Measurements from ENCODE around the gene C12orf57.

The C12orf57 gene

GRCh38 chr12:6941267-6941666 lies 2.6 kb upstream of the C12orf57 start:
- WGBS (ENCODE audit: insufficient coverage, insufficient read length), result no CpG with 5 or more reads among the region's 12 CpGs
- peaks cover 10% of the 10 kb centered on the region; the same call in 1 of the 2 replicates for H3K36me3 ChIP-seq (ENCODE audit: control insufficient read depth, insufficient read depth, low read length)
- H3K4me1 ChIP-seq (ENCODE audit: control insufficient read depth, insufficient read depth, low read length), result peaks cover 5% of the 10 kb centered on the region
- H3K9me3 ChIP-seq (ENCODE audit: control insufficient read depth, insufficient read depth, low read length), result no peaks in the 10 kb centered on the region
- no peak overlapping the region for H3K4me3 ChIP-seq (ENCODE audit: low read length)
- H3K27ac ChIP-seq (ENCODE audit: low read length), result no peak overlapping the region
- no peak for DNase-seq (ENCODE audit: low read depth, low spot score)
- H3K27me3 ChIP-seq (ENCODE audit: control insufficient read depth, insufficient read depth, low read length), result no peaks in the 10 kb centered on the region

DNA sequence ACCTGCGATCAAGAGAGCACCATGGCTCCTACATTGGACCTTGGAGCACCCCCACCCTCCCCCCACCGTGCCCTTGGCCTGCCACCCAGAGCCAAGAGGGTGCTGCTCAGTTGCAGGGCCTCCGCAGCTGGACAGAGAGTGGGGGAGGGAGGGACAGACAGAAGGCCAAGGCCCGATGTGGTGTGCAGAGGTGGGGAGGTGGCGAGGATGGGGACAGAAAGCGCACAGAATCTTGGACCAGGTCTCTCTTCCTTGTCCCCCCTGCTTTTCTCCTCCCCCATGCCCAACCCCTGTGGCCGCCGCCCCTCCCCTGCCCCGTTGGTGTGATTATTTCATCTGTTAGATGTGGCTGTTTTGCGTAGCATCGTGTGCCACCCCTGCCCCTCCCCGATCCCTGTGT lies 2.0 kb upstream of the C12orf57 start:
- no CpG with 5 or more reads among the region's 12 CpGs for WGBS (ENCODE audit: insufficient coverage, insufficient read length)
- Histone ChIP-seq H3K4me1 (ENCODE audit: control insufficient read depth, insufficient read depth, low read length) (peaks cover 4% of the 10 kb centered on the region), H3K4me3 (ENCODE audit: low read length) (no peak overlapping the region), H3K9me3 (ENCODE audit: control insufficient read depth, insufficient read depth, low read length) (no peaks in the 10 kb centered on the region), H3K36me3 (ENCODE audit: control insufficient read depth, insufficient read depth, low read length) (peaks cover 10% of the 10 kb centered on the region; the same call in 1 of the 2 replicates), H3K27me3 (ENCODE audit: control insufficient read depth, insufficient read depth, low read length) (no peaks in the 10 kb centered on the region), H3K27ac (ENCODE audit: low read length) (no peak overlapping the region)
- DNase-seq (ENCODE audit: low read depth, low spot score), result no peak

DNA sequence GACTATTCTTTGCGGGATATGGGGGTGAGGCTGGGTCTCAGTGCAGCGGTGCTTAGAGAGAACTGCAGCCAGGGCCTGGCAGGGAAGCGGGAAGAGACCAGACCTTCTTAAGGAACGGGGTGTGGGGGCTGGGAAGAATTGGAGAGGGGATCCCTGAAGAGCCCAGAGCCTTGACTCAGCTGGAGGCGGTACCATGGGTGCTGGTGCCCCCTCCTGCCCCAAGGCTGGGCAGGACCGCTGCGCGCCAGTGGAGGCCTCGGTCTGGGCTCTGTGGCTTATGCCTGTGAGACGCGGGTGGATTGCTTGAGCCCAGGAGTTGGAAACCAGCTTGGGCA lies 1.5 kb upstream of the C12orf57 start:
- no peak overlapping the region for H3K4me3 ChIP-seq (ENCODE audit: low read length)
- H3K4me1 ChIP-seq (ENCODE audit: control insufficient read depth, insufficient read depth, low read length), result peaks cover 4% of the 10 kb centered on the region
- H3K9me3 ChIP-seq (ENCODE audit: control insufficient read depth, insufficient read depth, low read length), result no peaks in the 10 kb centered on the region
- WGBS (ENCODE audit: insufficient coverage, insufficient read length), result no CpG with 5 or more reads among the region's 11 CpGs
- H3K27ac ChIP-seq (ENCODE audit: low read length), result no peak overlapping the region
- no peaks in the 10 kb centered on the region for H3K27me3 ChIP-seq (ENCODE audit: control insufficient read depth, insufficient read depth, low read length)
- H3K36me3 ChIP-seq (ENCODE audit: control insufficient read depth, insufficient read depth, low read length), result peaks cover 10% of the 10 kb centered on the region; the same call in 1 of the 2 replicates
- DNase-seq (ENCODE audit: low read depth, low spot score), result no peak

DNA sequence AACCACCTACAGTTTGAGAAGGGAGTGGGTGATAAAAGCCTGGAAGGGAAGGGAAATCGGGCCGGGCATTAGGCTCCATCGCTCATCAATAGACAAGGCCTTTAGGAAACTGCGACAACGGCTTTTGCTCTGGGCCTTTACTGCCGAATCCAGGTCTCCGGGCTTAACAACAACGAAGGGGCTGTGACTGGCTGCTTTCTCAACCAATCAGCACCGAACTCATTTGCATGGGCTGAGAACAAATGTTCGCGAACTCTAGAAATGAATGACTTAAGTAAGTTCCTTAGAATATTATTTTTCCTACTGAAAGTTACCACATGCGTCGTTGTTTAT lies 467 bp upstream of the C12orf57 start:
- Histone ChIP-seq H3K27me3 (ENCODE audit: control insufficient read depth, insufficient read depth, low read length) (no peaks in the 10 kb centered on the region), H3K27ac (ENCODE audit: low read length) (no peak overlapping the region), H3K4me3 (ENCODE audit: low read length) (no peak overlapping the region), H3K9me3 (ENCODE audit: control insufficient read depth, insufficient read depth, low read length) (no peaks in the 10 kb centered on the region), H3K36me3 (ENCODE audit: control insufficient read depth, insufficient read depth, low read length) (peaks cover 10% of the 10 kb centered on the region; the same call in 1 of the 2 replicates), H3K4me1 (ENCODE audit: control insufficient read depth, insufficient read depth, low read length) (peaks cover 4% of the 10 kb centered on the region)
- no CpG with 5 or more reads among the region's 13 CpGs for WGBS (ENCODE audit: insufficient coverage, insufficient read length)
- peak; percentile 84 for DNase-seq (ENCODE audit: low read depth, low spot score)

DNA sequence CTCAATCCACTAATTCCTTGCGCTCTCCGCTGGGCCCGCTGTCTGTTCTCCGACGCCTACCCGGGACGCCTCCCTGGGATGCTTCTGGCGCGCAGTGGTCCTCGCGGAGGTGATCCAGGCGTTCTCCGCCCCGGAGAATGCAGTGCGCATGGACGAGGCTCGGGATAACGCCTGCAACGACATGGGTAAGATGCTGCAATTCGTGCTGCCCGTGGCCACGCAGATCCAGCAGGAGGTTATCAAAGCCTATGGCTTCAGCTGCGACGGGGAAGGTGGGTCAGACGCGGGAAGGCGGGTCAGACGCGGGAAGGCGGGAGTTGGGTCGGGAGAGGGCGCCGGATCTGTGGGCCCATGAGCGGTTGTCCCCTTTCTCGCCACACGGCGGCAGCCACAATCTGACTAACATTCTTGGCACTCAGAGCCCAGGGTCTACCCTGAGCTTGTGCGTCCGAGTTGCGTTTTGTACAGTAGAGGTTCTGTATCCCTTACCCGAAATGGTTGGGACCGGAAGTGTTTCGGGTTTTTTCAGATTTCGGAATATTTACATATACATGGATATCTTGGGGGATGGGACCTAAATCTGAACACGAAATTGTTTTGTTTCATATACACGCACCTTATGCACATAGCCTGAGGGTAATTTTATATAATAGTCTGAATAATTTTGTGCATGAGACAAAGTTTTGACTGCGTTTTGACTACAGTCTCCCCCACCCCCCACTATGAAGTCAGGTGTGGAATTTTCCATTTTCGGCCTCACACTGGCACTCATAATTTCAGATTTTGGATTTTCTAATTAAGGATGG lies 762 bp downstream of the C12orf57 start:
- H3K9me3 ChIP-seq (ENCODE audit: control insufficient read depth, insufficient read depth, low read length), result no peaks in the 10 kb centered on the region
- peak overlapping the region; percentile 1 for H3K27ac ChIP-seq (ENCODE audit: low read length)
- H3K4me3 ChIP-seq (ENCODE audit: low read length), result peak overlapping the region; percentile 78
- peaks cover 4% of the 10 kb centered on the region for H3K4me1 ChIP-seq (ENCODE audit: control insufficient read depth, insufficient read depth, low read length)
- no CpG with 5 or more reads among the region's 48 CpGs for WGBS (ENCODE audit: insufficient coverage, insufficient read length)
- DNase-seq (ENCODE audit: low read depth, low spot score), result peak; percentile 89
- peaks cover 7% of the 10 kb centered on the region; the same call in 1 of the 2 replicates for H3K36me3 ChIP-seq (ENCODE audit: control insufficient read depth, insufficient read depth, low read length)
- no peaks in the 10 kb centered on the region for H3K27me3 ChIP-seq (ENCODE audit: control insufficient read depth, insufficient read depth, low read length)

DNA sequence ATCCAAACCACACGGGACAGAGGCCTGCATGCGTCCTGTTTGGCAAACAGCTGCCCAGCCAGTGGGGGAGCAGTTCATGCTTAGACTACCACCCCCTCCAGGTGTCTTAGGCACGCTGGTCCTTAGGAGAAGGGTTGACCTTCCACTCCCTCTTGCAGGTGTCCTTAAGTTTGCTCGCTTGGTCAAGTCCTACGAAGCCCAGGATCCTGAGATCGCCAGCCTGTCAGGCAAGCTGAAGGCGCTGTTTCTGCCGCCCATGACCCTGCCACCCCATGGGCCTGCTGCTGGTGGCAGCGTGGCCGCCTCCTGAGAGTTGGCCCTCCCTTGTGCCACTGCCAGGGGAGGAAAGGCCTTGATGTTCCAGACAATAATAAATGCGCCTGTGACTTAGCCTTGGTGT lies 1.8 kb downstream of the C12orf57 start:
- DNase-seq (ENCODE audit: low read depth, low spot score), result no peak
- no peaks in the 10 kb centered on the region for H3K27me3 ChIP-seq (ENCODE audit: control insufficient read depth, insufficient read depth, low read length)
- H3K4me1 ChIP-seq (ENCODE audit: control insufficient read depth, insufficient read depth, low read length), result peaks cover 4% of the 10 kb centered on the region
- H3K4me3 ChIP-seq (ENCODE audit: low read length), result no peak overlapping the region
- H3K27ac ChIP-seq (ENCODE audit: low read length), result no peak overlapping the region
- no CpG with 5 or more reads among the region's 11 CpGs for WGBS (ENCODE audit: insufficient coverage, insufficient read length)
- peaks cover 7% of the 10 kb centered on the region; the same call in 1 of the 2 replicates for H3K36me3 ChIP-seq (ENCODE audit: control insufficient read depth, insufficient read depth, low read length)
- no peaks in the 10 kb centered on the region for H3K9me3 ChIP-seq (ENCODE audit: control insufficient read depth, insufficient read depth, low read length)

GRCh38 chr12:6946033-6946919 lies 2.5 kb downstream of the C12orf57 start:
- no CpG with 5 or more reads among the region's 32 CpGs for WGBS (ENCODE audit: insufficient coverage, insufficient read length)
- H3K27me3 ChIP-seq (ENCODE audit: control insufficient read depth, insufficient read depth, low read length), result no peaks in the 10 kb centered on the region
- H3K27ac ChIP-seq (ENCODE audit: low read length), result no peak overlapping the region
- DNase-seq (ENCODE audit: low read depth, low spot score), result no peak
- peaks cover 3% of the 10 kb centered on the region; the same call in 1 of the 2 replicates for H3K36me3 ChIP-seq (ENCODE audit: control insufficient read depth, insufficient read depth, low read length)
- no peaks in the 10 kb centered on the region for H3K9me3 ChIP-seq (ENCODE audit: control insufficient read depth, insufficient read depth, low read length)
- peak overlapping the region; percentile 50; the same call in 1 of the 2 replicates for H3K4me3 ChIP-seq (ENCODE audit: low read length)
- peaks cover 5% of the 10 kb centered on the region for H3K4me1 ChIP-seq (ENCODE audit: control insufficient read depth, insufficient read depth, low read length)

DNA sequence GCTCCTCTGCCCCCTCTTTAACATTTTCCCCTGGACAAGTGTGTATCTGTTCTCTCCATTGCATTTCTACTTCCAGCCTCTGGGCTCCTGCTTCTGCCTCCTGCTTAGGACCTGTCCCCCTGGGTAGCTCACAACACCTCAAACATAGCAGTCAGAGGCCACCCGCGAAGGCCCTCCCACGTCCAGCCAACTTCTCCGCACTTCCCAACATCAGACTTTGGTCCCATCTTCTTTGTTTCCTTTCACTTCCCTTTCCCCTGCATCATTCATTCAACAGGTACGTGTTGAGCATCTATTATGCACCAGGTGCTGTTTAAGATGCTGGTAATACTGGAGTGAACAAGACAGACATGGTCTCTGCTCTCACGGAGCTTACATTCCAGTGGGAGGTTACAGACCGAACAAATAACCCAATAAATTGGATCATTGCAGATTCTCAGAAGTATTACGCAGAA lies 3.1 kb downstream of the C12orf57 start:
- no peaks in the 10 kb centered on the region for H3K9me3 ChIP-seq (ENCODE audit: control insufficient read depth, insufficient read depth, low read length)
- peaks cover 5% of the 10 kb centered on the region for H3K4me1 ChIP-seq (ENCODE audit: control insufficient read depth, insufficient read depth, low read length)
- H3K36me3 ChIP-seq (ENCODE audit: control insufficient read depth, insufficient read depth, low read length), result no peaks in the 10 kb centered on the region
- no peak for DNase-seq (ENCODE audit: low read depth, low spot score)
- H3K4me3 ChIP-seq (ENCODE audit: low read length), result peak overlapping the region; percentile 50; the same call in 1 of the 2 replicates
- H3K27ac ChIP-seq (ENCODE audit: low read length), result no peak overlapping the region
- no peaks in the 10 kb centered on the region for H3K27me3 ChIP-seq (ENCODE audit: control insufficient read depth, insufficient read depth, low read length)
- no CpG with 5 or more reads among the region's 8 CpGs for WGBS (ENCODE audit: insufficient coverage, insufficient read length)

DNA sequence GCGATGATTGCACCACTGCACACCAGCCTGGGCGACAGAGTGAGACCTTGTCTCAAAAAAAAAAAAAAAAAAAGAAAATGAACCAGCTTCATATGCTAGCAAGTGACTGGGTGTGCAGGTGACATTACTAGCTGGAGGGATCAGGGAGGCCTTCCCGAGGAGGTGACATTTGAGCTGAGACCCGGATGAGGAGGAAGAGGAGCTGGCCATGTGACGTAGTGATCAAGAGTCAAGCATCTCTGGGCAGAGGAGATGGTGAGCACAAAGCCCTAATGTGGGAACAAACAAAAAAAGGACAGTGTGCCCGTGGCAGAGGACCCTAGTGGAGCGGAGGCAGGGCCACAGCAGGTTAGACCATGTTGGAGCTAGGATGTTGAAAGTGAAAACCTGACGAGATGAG lies 3.8 kb downstream of the C12orf57 start:
- Histone ChIP-seq H3K4me1 (ENCODE audit: control insufficient read depth, insufficient read depth, low read length) (peaks cover 7% of the 10 kb centered on the region), H3K27me3 (ENCODE audit: control insufficient read depth, insufficient read depth, low read length) (no peaks in the 10 kb centered on the region), H3K4me3 (ENCODE audit: low read length) (no peak overlapping the region), H3K9me3 (ENCODE audit: control insufficient read depth, insufficient read depth, low read length) (no peaks in the 10 kb centered on the region), H3K36me3 (ENCODE audit: control insufficient read depth, insufficient read depth, low read length) (no peaks in the 10 kb centered on the region), H3K27ac (ENCODE audit: low read length) (no peak overlapping the region)
- no CpG with 5 or more reads among the region's 8 CpGs for WGBS (ENCODE audit: insufficient coverage, insufficient read length)
- no peak for DNase-seq (ENCODE audit: low read depth, low spot score)

DNA sequence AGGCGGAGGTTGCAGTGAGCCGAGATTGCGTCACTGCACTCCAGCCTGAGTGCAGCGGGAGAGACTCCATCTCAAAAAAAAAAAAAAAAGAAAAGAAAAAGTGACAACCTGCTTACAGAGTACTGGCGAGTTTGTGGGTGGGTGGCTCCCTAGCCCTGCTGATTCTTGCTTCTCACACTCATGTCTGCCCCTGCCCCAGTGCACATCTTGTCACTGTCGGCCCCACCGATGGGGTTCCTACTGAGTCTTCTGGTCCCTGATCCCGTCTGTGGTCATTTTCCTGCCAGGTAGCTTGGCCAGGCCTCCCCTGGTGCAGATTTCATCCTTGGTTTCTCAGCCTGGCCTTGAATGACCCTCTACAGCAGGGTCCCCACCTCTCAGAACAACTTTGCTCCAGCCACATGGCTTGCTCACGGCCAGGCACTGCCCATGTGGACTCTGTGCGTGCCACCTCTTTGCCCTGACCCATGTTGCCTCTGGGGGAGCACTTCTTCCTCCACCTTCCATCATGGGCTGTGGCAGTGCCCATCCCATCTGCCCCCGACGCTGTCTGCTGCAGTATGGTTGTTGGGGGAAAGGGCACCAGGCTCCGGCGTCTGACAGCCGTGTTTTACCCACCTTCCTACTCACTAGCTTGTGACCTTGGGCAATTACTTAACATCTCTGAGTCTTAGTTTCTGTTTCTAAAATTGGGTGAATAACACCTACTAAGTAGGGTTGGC lies 5.2 kb downstream of the C12orf57 start:
- H3K27me3 ChIP-seq (ENCODE audit: control insufficient read depth, insufficient read depth, low read length), result no peaks in the 10 kb centered on the region
- H3K36me3 ChIP-seq (ENCODE audit: control insufficient read depth, insufficient read depth, low read length), result no peaks in the 10 kb centered on the region
- no peak overlapping the region for H3K4me3 ChIP-seq (ENCODE audit: low read length)
- no CpG with 5 or more reads among the region's 15 CpGs for WGBS (ENCODE audit: insufficient coverage, insufficient read length)
- no peak overlapping the region for H3K27ac ChIP-seq (ENCODE audit: low read length)
- H3K9me3 ChIP-seq (ENCODE audit: control insufficient read depth, insufficient read depth, low read length), result no peaks in the 10 kb centered on the region
- peaks cover 7% of the 10 kb centered on the region for H3K4me1 ChIP-seq (ENCODE audit: control insufficient read depth, insufficient read depth, low read length)
- DNase-seq (ENCODE audit: low read depth, low spot score), result no peak

All from iPS DF 6.9 (cell line).